ENCODE measurements around the gene GMDS. TPM values are rescaled to one million over a fixed set of nuclear protein-coding genes. Genes with fewer than 3 reads are reported as not detected.

The GMDS gene
- total RNA-seq, 1 experiment from 2014 or later: 31.1 TPM

DNA sequence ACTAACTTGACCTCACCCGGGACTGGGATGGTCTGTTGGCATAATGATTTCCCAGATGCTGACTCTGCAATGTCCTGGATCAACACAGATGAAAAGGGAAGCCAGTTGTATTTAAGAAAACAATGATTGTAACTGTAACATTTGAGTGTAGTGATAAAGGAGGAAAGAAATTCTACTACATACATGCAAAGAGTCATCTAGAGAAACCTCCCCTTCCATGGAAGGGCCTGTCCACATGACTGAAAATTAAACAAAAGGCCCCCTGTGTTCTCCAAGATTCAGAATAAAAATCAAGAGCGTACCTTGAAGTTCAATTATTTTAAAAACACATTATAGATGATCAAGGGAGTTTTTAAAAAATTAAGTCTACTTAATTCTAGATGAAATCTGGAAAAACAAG is 484.5 kb downstream of the GMDS start:
- no peaks in the 10 kb centered on the region for H3K9me3 Mint-ChIP-seq (ENCODE audit: unreplicated experiment)
- no peak overlapping the region for H3K4me3 ChIP-seq (ENCODE audit: low read depth, low read length)
- no peaks in the 10 kb centered on the region for H3K27me3 Mint-ChIP-seq (ENCODE audit: insufficient read depth, unreplicated experiment)
- H3K27ac Mint-ChIP-seq (ENCODE audit: unreplicated experiment): no peak overlapping the region
- BruUV-seq (replicated peaks): no TSS peak
- no peaks in the 10 kb centered on the region for H3K9me3 ChIP-seq
- ChIA-PET POLR2A (no interaction called here), CTCF (no interaction called here)
- no peaks in the 10 kb centered on the region for H3K36me3 Mint-ChIP-seq (ENCODE audit: insufficient read depth, unreplicated experiment)
- no peaks in the 10 kb centered on the region for H3K36me3 ChIP-seq (ENCODE audit: control insufficient read depth, insufficient read depth, low read length)
- no peak for DNase-seq
- H3K4me1 ChIP-seq: peaks cover 6% of the 10 kb centered on the region; the same call in 1 of the 2 replicates
- intact Hi-C loops (cut with micrococcal nuclease; ENCODE audit: unreplicated experiment): no loop called here
- TF ChIP-seq CTCF (IDR thresholded peaks at IDR 0.05; ENCODE audit: insufficient read depth in 1 of 2, low read depth in 1 of 2, low read length in 1 of 2, severe bottlenecking in 1 of 2, unreplicated experiment in 1 of 2): no peak
- H3K4me3 Mint-ChIP-seq (ENCODE audit: unreplicated experiment): no peak overlapping the region
- H3K27me3 ChIP-seq (replicated peaks; ENCODE audit: control insufficient read depth, insufficient read depth, low read length): no peaks in the 10 kb centered on the region
- H3K4me1 Mint-ChIP-seq (ENCODE audit: low read depth, unreplicated experiment): peaks cover 6% of the 10 kb centered on the region

DNA sequence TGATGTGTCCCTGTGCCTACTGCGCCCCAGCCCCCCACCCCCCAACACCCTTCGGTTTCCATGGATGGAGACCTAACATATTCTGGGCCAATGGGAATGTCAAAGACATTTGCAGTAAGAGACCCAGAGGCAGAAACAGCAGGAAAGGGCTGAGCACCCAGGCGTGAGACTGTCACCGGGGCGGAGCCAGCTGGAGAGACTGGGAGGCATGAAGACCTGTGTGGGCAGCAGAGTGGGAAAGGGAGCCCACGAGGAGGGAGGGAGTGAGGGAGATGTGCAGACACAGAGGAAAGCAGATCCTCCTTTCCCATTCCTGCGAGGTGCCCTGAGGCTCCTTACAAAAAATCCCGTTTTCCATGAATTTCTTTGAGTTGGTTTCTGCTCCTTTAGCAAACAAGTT is 485.5 kb downstream of the GMDS start:
- BruUV-seq (replicated peaks): no TSS peak
- TF ChIP-seq CTCF (IDR thresholded peaks at IDR 0.05; ENCODE audit: insufficient read depth in 1 of 2, low read depth in 1 of 2, low read length in 1 of 2, severe bottlenecking in 1 of 2, unreplicated experiment in 1 of 2): no peak
- no peak for DNase-seq
- Histone ChIP-seq H3K9me3 (no peaks in the 10 kb centered on the region), H3K27me3 (replicated peaks; ENCODE audit: control insufficient read depth, insufficient read depth, low read length) (no peaks in the 10 kb centered on the region), H3K4me3 (ENCODE audit: low read depth, low read length) (no peak overlapping the region), H3K4me1 (peaks cover 6% of the 10 kb centered on the region; the same call in 1 of the 2 replicates), H3K36me3 (ENCODE audit: control insufficient read depth, insufficient read depth, low read length) (no peaks in the 10 kb centered on the region)
- peaks cover 6% of the 10 kb centered on the region for H3K4me1 Mint-ChIP-seq (ENCODE audit: low read depth, unreplicated experiment)
- H3K27ac Mint-ChIP-seq (ENCODE audit: unreplicated experiment): no peak overlapping the region
- POLR2A ChIA-PET: no interaction called here
- H3K4me3 Mint-ChIP-seq (ENCODE audit: unreplicated experiment): no peak overlapping the region
- H3K27me3 Mint-ChIP-seq (ENCODE audit: insufficient read depth, unreplicated experiment): no peaks in the 10 kb centered on the region
- CTCF ChIA-PET: no interaction called here
- H3K9me3 Mint-ChIP-seq (ENCODE audit: unreplicated experiment): no peaks in the 10 kb centered on the region
- intact Hi-C loops (cut with micrococcal nuclease; ENCODE audit: unreplicated experiment): no loop called here
- H3K36me3 Mint-ChIP-seq (ENCODE audit: insufficient read depth, unreplicated experiment): no peaks in the 10 kb centered on the region

GRCh38 chr6:1758076-1758679 is 487.2 kb downstream of the GMDS start:
- no peak for TF ChIP-seq CTCF (IDR thresholded peaks at IDR 0.05; ENCODE audit: insufficient read depth in 1 of 2, low read depth in 1 of 2, low read length in 1 of 2, severe bottlenecking in 1 of 2, unreplicated experiment in 1 of 2)
- H3K36me3 Mint-ChIP-seq (ENCODE audit: insufficient read depth, unreplicated experiment): no peaks in the 10 kb centered on the region

More at GRCh38 chr6:1758076-1758679, 487.2 kb downstream of the GMDS start:
- intact Hi-C loops (cut with micrococcal nuclease; ENCODE audit: unreplicated experiment): no loop called here
- Histone ChIP-seq H3K4me1 (peaks cover 6% of the 10 kb centered on the region; the same call in 1 of the 2 replicates), H3K9me3 (no peaks in the 10 kb centered on the region), H3K27me3 (replicated peaks; ENCODE audit: control insufficient read depth, insufficient read depth, low read length) (no peaks in the 10 kb centered on the region), H3K4me3 (ENCODE audit: low read depth, low read length) (no peak overlapping the region), H3K36me3 (ENCODE audit: control insufficient read depth, insufficient read depth, low read length) (no peaks in the 10 kb centered on the region)
- CTCF ChIA-PET: no interaction called here
- POLR2A ChIA-PET: interaction anchor here (0.6 kb wide), 1 partner anchor 252 kb away, joined by 5 read pairs; no protein-coding TSS in a partner anchor
- H3K4me1 Mint-ChIP-seq (ENCODE audit: low read depth, unreplicated experiment): peaks cover 6% of the 10 kb centered on the region
- no TSS peak for BruUV-seq (replicated peaks)
- H3K9me3 Mint-ChIP-seq (ENCODE audit: unreplicated experiment): peaks cover 5% of the 10 kb centered on the region
- no peak overlapping the region for H3K4me3 Mint-ChIP-seq (ENCODE audit: unreplicated experiment)
- no peak overlapping the region for H3K27ac Mint-ChIP-seq (ENCODE audit: unreplicated experiment)
- no peaks in the 10 kb centered on the region for H3K27me3 Mint-ChIP-seq (ENCODE audit: insufficient read depth, unreplicated experiment)
- no peak for DNase-seq

All from Caco-2 (cell line).